Keratinocyte (primary cell): ENCODE measurements around the gene FBLN7.

ENCODE experiments used
- CTCF ChIP-seq, 3 experiments: IDR thresholded peaks in 1 of 3; conservative IDR thresholded peaks in 1 of 3; optimal IDR thresholded peaks in 1 of 3; 2 replicates in 2 of 3; 3 replicates in 1 of 3; pipeline versions ENCODE3 to v1.5.1; 2011; ENCODE audit warnings: low read length in 3 of 3, mild to moderate bottlenecking in 3 of 3, moderate library complexity in 2 of 3, control low read depth in 1 of 3, inconsistent platforms in 1 of 3; ENCODE audit not compliant: insufficient read depth in 2 of 3; ENCODE audit errors: extremely low read depth in 1 of 3
- EZH2 ChIP-seq: IDR thresholded peaks from one replicate; pipeline ENCODE4 v1.6.1; 2012; ENCODE audit warnings: inconsistent platforms, mild to moderate bottlenecking, low read length, moderate library complexity

GRCh38 chr2:112093216-112093615 lies 45.0 kb upstream of the FBLN7 start:
- TF ChIP-seq CTCF (optimal IDR thresholded peaks at IDR 0.05 in 1 of 3, IDR thresholded peaks at IDR 0.05 in 1 of 3, conservative IDR thresholded peaks at IDR 0.05 in 1 of 3; ENCODE audit: extremely low read depth in 1 of 3, insufficient read depth in 2 of 3, low read length in 3 of 3) (no peak), EZH2 (no peak)
